HEK293 (cell line): Measurements from ENCODE around the gene SPRY1.

Source experiments
- CTCF ChIA-PET: fragments of 350-600 bp; formaldehyde crosslinking; extraction: SDS; loops from one replicate; lab custom pipeline; 2021; ENCODE audit warnings: antibody characterized with exemption; lab: Yijun Ruan, JAX
- POLR2A ChIA-PET: fragments of 300-600 bp; formaldehyde crosslinking; extraction: SDS; loops from one replicate; lab custom pipeline; 2020; ENCODE audit warnings: antibody characterized with exemption, inconsistent platforms; lab: Yijun Ruan, JAX
- H3K27ac ChIP-seq: fragments of 200-500 bp; sonication (Bioruptor generic); 2 replicates; pipeline ENCODE4 v1.5.1; 2014; ENCODE audit warnings: low read depth, low read length, control low read depth, inconsistent platforms; ENCODE audit errors: extremely low read depth
- H3K36me3 ChIP-seq, 2 experiments: fragments of 200-500 bp in 1 of 2; sonication (Bioruptor generic) in 1 of 2; 1 replicate in 1 of 2; 2 replicates in 1 of 2; pipeline ENCODE4 v1.5.1; 2014 to 2017; ENCODE audit warnings: inconsistent platforms in 2 of 2, low read length in 2 of 2; ENCODE audit not compliant: control insufficient read depth in 2 of 2, insufficient read depth in 1 of 2
- H3K4me1 ChIP-seq: fragments of 200-500 bp; sonication (Bioruptor generic); 2 replicates; pipeline ENCODE4 v1.5.1; 2014; ENCODE audit warnings: mild to moderate bottlenecking, low read length, inconsistent platforms; ENCODE audit not compliant: control insufficient read depth, insufficient read depth
- H3K4me3 ChIP-seq: 2 replicates; pipeline ENCODE4 v1.5.1; 2011; ENCODE audit warnings: low read depth, mild to moderate bottlenecking, control low read depth, low read length, moderate library complexity
- H3K9me3 ChIP-seq: fragments of 200-500 bp; sonication (Bioruptor generic); 2 replicates; pipeline ENCODE4 v1.5.1; 2014; ENCODE audit warnings: low read depth, low read length, inconsistent platforms; ENCODE audit not compliant: control insufficient read depth, insufficient read depth
- BCL11A ChIP-seq: fragments of 450-650 bp; formaldehyde crosslinking; IDR thresholded peaks from 2 replicates; pipeline ENCODE4 v1.5.1; 2016; ENCODE audit warnings: low read depth, missing biosample characterization, missing genetic modification characterization
- HOXD13 ChIP-seq: sonication (generic); formaldehyde crosslinking; IDR thresholded peaks from 2 replicates; pipeline ENCODE4 v1.8.0; 2022; ENCODE audit warnings: missing genetic modification reagents, borderline replicate concordance
- KLF10 ChIP-seq: fragments of 450-650 bp; IDR thresholded peaks from 2 replicates; pipeline ENCODE4 v1.5.1; 2018; ENCODE audit warnings: missing biosample characterization, mild to moderate bottlenecking, missing genetic modification characterization
- KLF16 ChIP-seq: fragments of 450-650 bp; formaldehyde crosslinking; IDR thresholded peaks from 2 replicates; pipeline ENCODE4 v1.5.1; 2017; ENCODE audit warnings: missing biosample characterization, missing genetic modification characterization
- MEIS1 ChIP-seq: sonication (generic); formaldehyde crosslinking; IDR thresholded peaks from 2 replicates; pipeline ENCODE4 v1.8.1; 2022; ENCODE audit warnings: missing genetic modification reagents, mild to moderate bottlenecking, borderline replicate concordance
- RBAK ChIP-seq: fragments of 450-650 bp; formaldehyde crosslinking; IDR thresholded peaks from 2 replicates; pipeline ENCODE4 v1.5.1; 2016; ENCODE audit warnings: missing biosample characterization, missing genetic modification characterization
- YY1 ChIP-seq: fragments of 450-650 bp; formaldehyde crosslinking; IDR thresholded peaks from 2 replicates; pipeline ENCODE4 v1.5.1; 2018; ENCODE audit warnings: missing biosample characterization, missing genetic modification characterization
- ZBTB8A ChIP-seq: fragments of 450-650 bp; formaldehyde crosslinking; IDR thresholded peaks from 2 replicates; pipeline ENCODE4 v1.5.1; 2016; ENCODE audit warnings: missing biosample characterization, missing genetic modification characterization
- ZFP37 ChIP-seq: fragments of 450-650 bp; formaldehyde crosslinking; IDR thresholded peaks from 2 replicates; pipeline ENCODE4 v1.5.1; 2016; ENCODE audit warnings: missing biosample characterization, missing genetic modification characterization
- ZNF146 ChIP-seq: fragments of 450-650 bp; formaldehyde crosslinking; IDR thresholded peaks from 2 replicates; pipeline ENCODE4 v1.5.1; 2016; ENCODE audit warnings: missing biosample characterization, missing genetic modification characterization
- ZNF155 ChIP-seq: fragments of 450-650 bp; formaldehyde crosslinking; IDR thresholded peaks from 2 replicates; pipeline ENCODE4 v1.5.1; 2016; ENCODE audit warnings: missing biosample characterization, missing genetic modification characterization
- ZNF16 ChIP-seq: fragments of 450-650 bp; formaldehyde crosslinking; IDR thresholded peaks from 2 replicates; pipeline ENCODE4 v1.5.1; 2016; ENCODE audit warnings: low read depth, missing biosample characterization, missing genetic modification characterization
- ZNF184 ChIP-seq: fragments of 450-650 bp; IDR thresholded peaks from 2 replicates; pipeline ENCODE4 v1.5.1; 2018; ENCODE audit warnings: missing biosample characterization, mild to moderate bottlenecking, missing genetic modification characterization
- ZNF214 ChIP-seq: fragments of 450-650 bp; formaldehyde crosslinking; IDR thresholded peaks from 2 replicates; pipeline ENCODE4 v1.5.1; 2017; ENCODE audit warnings: missing biosample characterization, mild to moderate bottlenecking, missing genetic modification characterization, borderline replicate concordance
- ZNF221 ChIP-seq: fragments of 450-650 bp; formaldehyde crosslinking; IDR thresholded peaks from 2 replicates; pipeline ENCODE4 v1.5.1; 2017; ENCODE audit warnings: missing biosample characterization, missing genetic modification characterization, borderline replicate concordance
- ZNF239 ChIP-seq: fragments of 450-650 bp; formaldehyde crosslinking; IDR thresholded peaks from 2 replicates; pipeline ENCODE4 v1.5.1; 2016; ENCODE audit warnings: missing biosample characterization, missing genetic modification characterization
- ZNF248 ChIP-seq: fragments of 450-650 bp; formaldehyde crosslinking; IDR thresholded peaks from 2 replicates; pipeline ENCODE4 v1.5.1; 2017; ENCODE audit warnings: missing biosample characterization, missing genetic modification characterization
- ZNF48 ChIP-seq: fragments of 450-650 bp; formaldehyde crosslinking; IDR thresholded peaks from 2 replicates; pipeline ENCODE4 v1.5.1; 2016; ENCODE audit warnings: missing biosample characterization, missing genetic modification characterization
- ZNF544 ChIP-seq: fragments of 450-650 bp; formaldehyde crosslinking; IDR thresholded peaks from 2 replicates; pipeline ENCODE4 v1.5.0; 2017; ENCODE audit warnings: missing biosample characterization, missing genetic modification characterization
- ZNF585B ChIP-seq: fragments of 450-650 bp; formaldehyde crosslinking; IDR thresholded peaks from 2 replicates; pipeline ENCODE4 v1.5.1; 2016; ENCODE audit warnings: missing biosample characterization, missing genetic modification characterization
- ZNF707 ChIP-seq: fragments of 450-650 bp; formaldehyde crosslinking; IDR thresholded peaks from 2 replicates; pipeline ENCODE4 v1.5.1; 2016; ENCODE audit warnings: missing biosample characterization, missing genetic modification characterization
- ZNF791 ChIP-seq: fragments of 450-650 bp; formaldehyde crosslinking; IDR thresholded peaks from 2 replicates; pipeline ENCODE4 v1.5.1; 2016; ENCODE audit warnings: missing biosample characterization, missing genetic modification characterization
- ZSCAN16 ChIP-seq: fragments of 450-650 bp; formaldehyde crosslinking; IDR thresholded peaks from 2 replicates; pipeline ENCODE4 v1.5.1; 2016; ENCODE audit warnings: missing biosample characterization, missing genetic modification characterization
- TF ChIP-seq, protein P1 (sequence below): fragments of 450-650 bp; formaldehyde crosslinking; IDR thresholded peaks from 2 replicates; pipeline ENCODE4 v1.5.1; 2016; ENCODE audit warnings: missing biosample characterization, missing genetic modification characterization
- TF ChIP-seq, protein P2 (sequence below): fragments of 450-650 bp; formaldehyde crosslinking; IDR thresholded peaks from 2 replicates; pipeline ENCODE4 v1.5.1; 2017; ENCODE audit warnings: missing biosample characterization, missing genetic modification characterization
- TF ChIP-seq, protein P3 (sequence below): sonication (generic); formaldehyde crosslinking; IDR thresholded peaks from 2 replicates; pipeline ENCODE4 v1.8.1; 2022; ENCODE audit warnings: mild to moderate bottlenecking, moderate library complexity, missing genetic modification reagents
- TF ChIP-seq, protein P4 (sequence below): fragments of 450-650 bp; formaldehyde crosslinking; IDR thresholded peaks from 2 replicates; pipeline ENCODE4 v1.5.1; 2016; ENCODE audit warnings: missing biosample characterization, missing genetic modification characterization
- TF ChIP-seq, protein P5 (sequence below): fragments of 450-650 bp; formaldehyde crosslinking; IDR thresholded peaks from 2 replicates; pipeline ENCODE4 v1.5.1; 2016; ENCODE audit warnings: missing biosample characterization, missing genetic modification characterization

The SPRY1 gene

DNA sequence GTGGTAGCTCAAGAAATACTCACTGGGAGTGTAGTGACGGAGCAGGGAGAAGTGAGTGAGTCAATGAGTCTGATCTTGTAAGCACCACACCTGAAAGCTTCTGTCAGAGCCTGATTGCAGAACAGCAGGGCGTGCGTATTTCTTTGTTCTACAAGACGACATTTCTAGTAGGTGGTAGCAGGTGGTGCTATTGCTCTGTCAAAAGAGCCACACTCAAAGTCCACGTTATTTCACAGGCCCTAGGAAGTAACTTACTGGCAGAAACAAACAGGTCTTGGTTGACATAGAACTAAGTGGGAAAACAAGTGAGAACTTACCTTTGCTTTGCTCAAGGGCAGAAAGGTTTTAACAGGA lies 46.4 kb upstream of the SPRY1 start:
- Histone ChIP-seq H3K4me3 (no peak overlapping the region), H3K4me1 (no peaks in the 10 kb centered on the region), H3K27ac (no peak overlapping the region), H3K9me3 (no peaks in the 10 kb centered on the region), H3K36me3 (no peaks in the 10 kb centered on the region)
- ChIA-PET POLR2A (no interaction called here), CTCF (interaction anchor here (0.6 kb wide), 1 partner anchor 44 kb away, joined by 3 read pairs; no protein-coding TSS in a partner anchor)
- TF ChIP-seq ZSCAN16 (tag by site-specific recombination) (no peak), ZNF221 (tag by site-specific recombination) (no peak), MEIS1 (CRISPR knock-in tag) (no peak), ZNF707 (tag by site-specific recombination) (no peak), ZFP37 (tag by site-specific recombination) (no peak), KLF10 (tag by site-specific recombination) (no peak)
- TF ChIP-seq, protein P1, sequence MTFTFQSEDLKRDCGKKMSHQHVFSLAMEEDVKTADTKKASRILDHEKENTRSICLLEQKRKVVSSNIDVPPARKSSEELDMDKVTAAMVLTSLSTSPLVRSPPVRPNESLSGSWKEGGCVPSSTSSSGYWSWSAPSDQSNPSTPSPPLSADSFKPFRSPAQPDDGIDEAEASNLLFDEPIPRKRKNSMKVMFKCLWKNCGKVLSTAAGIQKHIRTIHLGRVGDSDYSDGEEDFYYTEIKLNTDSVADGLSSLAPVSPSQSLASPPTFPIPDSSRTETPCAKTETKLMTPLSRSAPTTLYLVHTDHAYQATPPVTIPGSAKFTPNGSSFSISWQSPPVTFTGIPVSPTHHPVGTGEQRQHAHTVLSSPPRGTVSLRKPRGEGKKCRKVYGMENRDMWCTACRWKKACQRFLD (tag by site-specific recombination), result no peak

DNA sequence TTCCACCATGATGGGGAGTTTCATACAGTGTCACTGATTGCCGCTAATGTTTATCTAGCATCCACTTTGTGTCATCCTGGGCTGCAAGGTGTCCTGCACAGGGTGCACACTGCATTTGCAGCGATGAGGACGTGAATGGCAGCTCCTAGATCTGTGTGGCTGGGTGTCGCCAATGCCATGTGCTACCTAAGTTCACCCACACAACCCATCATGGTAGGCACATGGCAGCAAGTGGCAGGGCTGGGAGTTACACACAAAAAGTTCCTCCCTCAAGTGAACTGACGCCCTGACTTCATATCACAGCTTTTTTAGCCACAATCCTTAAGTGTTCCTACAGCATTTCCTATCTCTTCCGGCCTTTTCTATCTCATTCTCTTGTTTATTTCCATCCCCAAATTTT lies 45.9 kb upstream of the SPRY1 start:
- POLR2A ChIA-PET, result no interaction called here
- Histone ChIP-seq H3K36me3 (no peaks in the 10 kb centered on the region), H3K9me3 (no peaks in the 10 kb centered on the region), H3K27ac (no peak overlapping the region), H3K4me1 (no peaks in the 10 kb centered on the region)
- CTCF ChIA-PET, result no interaction called here
- no peak for TF ChIP-seq ZNF239 (tag by site-specific recombination)
- TF ChIP-seq ZNF184 (tag by site-specific recombination), result no peak
- TF ChIP-seq ZNF248, result no peak
- TF ChIP-seq ZNF155 (tag by site-specific recombination), result no peak
- no peak for TF ChIP-seq ZNF544 (tag by site-specific recombination)
- TF ChIP-seq, protein P2, sequence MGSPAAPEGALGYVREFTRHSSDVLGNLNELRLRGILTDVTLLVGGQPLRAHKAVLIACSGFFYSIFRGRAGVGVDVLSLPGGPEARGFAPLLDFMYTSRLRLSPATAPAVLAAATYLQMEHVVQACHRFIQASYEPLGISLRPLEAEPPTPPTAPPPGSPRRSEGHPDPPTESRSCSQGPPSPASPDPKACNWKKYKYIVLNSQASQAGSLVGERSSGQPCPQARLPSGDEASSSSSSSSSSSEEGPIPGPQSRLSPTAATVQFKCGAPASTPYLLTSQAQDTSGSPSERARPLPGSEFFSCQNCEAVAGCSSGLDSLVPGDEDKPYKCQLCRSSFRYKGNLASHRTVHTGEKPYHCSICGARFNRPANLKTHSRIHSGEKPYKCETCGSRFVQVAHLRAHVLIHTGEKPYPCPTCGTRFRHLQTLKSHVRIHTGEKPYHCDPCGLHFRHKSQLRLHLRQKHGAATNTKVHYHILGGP, result no peak
- no peak for TF ChIP-seq YY1 (tag by site-specific recombination)
- no peak for TF ChIP-seq HOXD13 (CRISPR knock-in tag)
- no peak for TF ChIP-seq ZNF16 (tag by site-specific recombination)
- no peak for TF ChIP-seq ZNF791
- TF ChIP-seq ZNF214 (tag by site-specific recombination), result no peak
- no peak for TF ChIP-seq KLF16 (tag by site-specific recombination)
- no peak for TF ChIP-seq ZNF707 (tag by site-specific recombination)
- no peak for TF ChIP-seq ZNF48 (tag by site-specific recombination)
- no peak for TF ChIP-seq BCL11A (tag by site-specific recombination)
- TF ChIP-seq, all 188 proteins: peak for 0
- no peak overlapping the region for H3K4me3 ChIP-seq

DNA sequence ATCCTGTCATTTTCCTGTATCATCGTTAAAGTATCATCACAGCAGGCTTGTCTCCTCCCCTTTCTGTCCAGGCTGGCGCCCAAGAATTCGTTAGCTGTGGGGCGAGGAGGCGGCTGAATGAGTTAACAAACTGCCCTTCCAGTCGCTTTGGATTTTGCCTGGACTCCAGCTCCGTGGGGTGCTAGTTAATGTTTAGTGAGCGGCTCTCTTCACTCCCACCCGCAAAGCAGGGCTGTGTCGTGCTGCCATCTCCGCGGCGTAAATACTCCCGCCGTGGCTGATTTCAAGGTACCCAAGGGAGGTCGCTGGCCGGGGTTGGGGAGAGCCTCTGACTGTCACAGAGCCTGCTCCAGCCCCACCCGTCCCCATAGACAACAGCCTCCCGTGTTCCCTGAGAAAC lies 44.9 kb upstream of the SPRY1 start:
- no peaks in the 10 kb centered on the region for H3K4me1 ChIP-seq
- no peaks in the 10 kb centered on the region for H3K9me3 ChIP-seq
- H3K4me3 ChIP-seq, result no peak overlapping the region
- no peaks in the 10 kb centered on the region for H3K36me3 ChIP-seq
- ChIA-PET POLR2A (interaction anchor here (0.6 kb wide), 2 partner anchors 14 to 422 kb away, joined by 6 to 7 read pairs; no protein-coding TSS in a partner anchor), CTCF (interaction anchor here (0.6 kb wide), 1 partner anchor 878 kb away, joined by 3 read pairs; no protein-coding TSS in a partner anchor)
- no peak overlapping the region for H3K27ac ChIP-seq
- TF ChIP-seq, protein P3, sequence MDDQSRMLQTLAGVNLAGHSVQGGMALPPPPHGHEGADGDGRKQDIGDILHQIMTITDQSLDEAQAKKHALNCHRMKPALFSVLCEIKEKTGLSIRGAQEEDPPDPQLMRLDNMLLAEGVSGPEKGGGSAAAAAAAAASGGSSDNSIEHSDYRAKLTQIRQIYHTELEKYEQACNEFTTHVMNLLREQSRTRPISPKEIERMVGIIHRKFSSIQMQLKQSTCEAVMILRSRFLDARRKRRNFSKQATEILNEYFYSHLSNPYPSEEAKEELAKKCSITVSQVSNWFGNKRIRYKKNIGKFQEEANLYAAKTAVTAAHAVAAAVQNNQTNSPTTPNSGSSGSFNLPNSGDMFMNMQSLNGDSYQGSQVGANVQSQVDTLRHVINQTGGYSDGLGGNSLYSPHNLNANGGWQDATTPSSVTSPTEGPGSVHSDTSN (CRISPR knock-in tag), result no peak
- TF ChIP-seq ZNF585B (no peak), ZNF146 (tag by site-specific recombination) (no peak), ZNF184 (tag by site-specific recombination) (no peak), RBAK (tag by site-specific recombination) (no peak), ZBTB8A (tag by site-specific recombination) (no peak)
- TF ChIP-seq, protein P4, sequence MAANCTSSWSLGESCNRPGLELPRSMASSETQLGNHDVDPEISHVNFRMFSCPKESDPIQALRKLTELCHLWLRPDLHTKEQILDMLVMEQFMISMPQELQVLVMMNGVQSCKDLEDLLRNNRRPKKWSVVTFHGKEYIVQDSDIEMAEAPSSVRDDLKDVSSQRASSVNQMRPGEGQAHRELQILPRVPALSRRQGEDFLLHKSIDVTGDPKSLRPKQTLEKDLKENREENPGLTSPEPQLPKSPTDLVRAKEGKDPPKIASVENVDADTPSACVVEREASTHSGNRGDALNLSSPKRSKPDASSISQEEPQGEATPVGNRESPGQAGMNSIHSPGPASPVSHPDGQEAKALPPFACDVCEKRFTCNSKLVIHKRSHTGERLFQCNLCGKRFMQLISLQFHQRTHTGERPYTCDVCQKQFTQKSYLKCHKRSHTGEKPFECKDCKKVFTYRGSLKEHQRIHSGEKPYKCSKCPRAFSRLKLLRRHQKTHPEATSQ, result no peak
- TF ChIP-seq, protein P5, sequence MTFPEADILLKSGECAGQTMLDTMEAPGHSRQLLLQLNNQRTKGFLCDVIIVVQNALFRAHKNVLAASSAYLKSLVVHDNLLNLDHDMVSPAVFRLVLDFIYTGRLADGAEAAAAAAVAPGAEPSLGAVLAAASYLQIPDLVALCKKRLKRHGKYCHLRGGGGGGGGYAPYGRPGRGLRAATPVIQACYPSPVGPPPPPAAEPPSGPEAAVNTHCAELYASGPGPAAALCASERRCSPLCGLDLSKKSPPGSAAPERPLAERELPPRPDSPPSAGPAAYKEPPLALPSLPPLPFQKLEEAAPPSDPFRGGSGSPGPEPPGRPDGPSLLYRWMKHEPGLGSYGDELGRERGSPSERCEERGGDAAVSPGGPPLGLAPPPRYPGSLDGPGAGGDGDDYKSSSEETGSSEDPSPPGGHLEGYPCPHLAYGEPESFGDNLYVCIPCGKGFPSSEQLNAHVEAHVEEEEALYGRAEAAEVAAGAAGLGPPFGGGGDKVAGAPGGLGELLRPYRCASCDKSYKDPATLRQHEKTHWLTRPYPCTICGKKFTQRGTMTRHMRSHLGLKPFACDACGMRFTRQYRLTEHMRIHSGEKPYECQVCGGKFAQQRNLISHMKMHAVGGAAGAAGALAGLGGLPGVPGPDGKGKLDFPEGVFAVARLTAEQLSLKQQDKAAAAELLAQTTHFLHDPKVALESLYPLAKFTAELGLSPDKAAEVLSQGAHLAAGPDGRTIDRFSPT (tag by site-specific recombination), result no peak
